K562 (cell line): ENCODE results near the gene NOSIP. TPM values are rescaled to one million over a fixed set of nuclear protein-coding genes. Genes with fewer than 3 reads are reported as not detected.

Experiments used
- EHMT2 ChIP-seq: fragments of 450-650 bp; IDR thresholded peaks from 2 replicates; pipeline ENCODE4 v1.6.1; 2018; ENCODE audit warnings: antibody characterized with exemption
- ELF1 ChIP-seq: fragments of 200-800 bp; sonication (Bioruptor generic); IDR thresholded peaks from 2 replicates; pipeline ENCODE4 v1.6.1; 2016; ENCODE audit warnings: missing genetic modification characterization, missing compliant biosample characterization
- EP300 ChIP-seq: IDR thresholded peaks from 2 replicates; pipeline ENCODE4 v1.6.1; 2012; ENCODE audit warnings: low read length, improper control_type of control experiment
- ESRRB ChIP-seq: fragments of 250-450 bp; sonication (Bioruptor Pico); IDR thresholded peaks from 2 replicates; pipeline ENCODE4 v1.5.0; 2020; ENCODE audit warnings: mild to moderate bottlenecking, moderate library complexity, borderline replicate concordance
- HDAC6 ChIP-seq: IDR thresholded peaks from 2 replicates; pipeline ENCODE4 v1.6.1; 2012; ENCODE audit warnings: low read depth, mild to moderate bottlenecking, control low read depth, inconsistent platforms, low read length, moderate library complexity
- HOXB6 ChIP-seq: fragments of 250-450 bp; sonication (Bioruptor Pico); IDR thresholded peaks from 2 replicates; pipeline ENCODE4 v1.5.1; 2022; ENCODE audit warnings: mild to moderate bottlenecking, borderline replicate concordance
- HSF4 ChIP-seq: fragments of 250-450 bp; sonication (Bioruptor Pico); IDR thresholded peaks from 2 replicates; pipeline ENCODE4 v2.1.2; 2022; ENCODE audit warnings: mild to moderate bottlenecking, moderate library complexity, borderline replicate concordance
- ILK ChIP-seq: fragments of 450-650 bp; IDR thresholded peaks from 2 replicates; pipeline ENCODE4 v1.6.1; 2016; ENCODE audit warnings: missing genetic modification characterization, low read depth, mild to moderate bottlenecking, missing compliant biosample characterization, moderate library complexity, borderline replicate concordance
- MTA2 ChIP-seq: fragments of 450-650 bp; IDR thresholded peaks from 2 replicates; pipeline ENCODE4 v1.6.1; 2016; ENCODE audit warnings: low read depth
- PBX2 ChIP-seq, 2 experiments: IDR thresholded peaks in 1 of 2; conservative IDR thresholded peaks in 1 of 2; 2 replicates each; pipeline ENCODE4 v1.6.1; 2016; ENCODE audit warnings: low read depth in 2 of 2, mild to moderate bottlenecking in 1 of 2, missing compliant biosample characterization in 1 of 2, missing genetic modification characterization in 1 of 2, moderate library complexity in 1 of 2
- POLR2A ChIP-seq: fragments of 450-650 bp; conservative IDR thresholded peaks from 2 replicates; pipeline ENCODE4 v1.6.1; 2016
- PYGO2 ChIP-seq: fragments of 450-650 bp; IDR thresholded peaks from 2 replicates; pipeline ENCODE4 v1.6.1; 2016; ENCODE audit warnings: mild to moderate bottlenecking, missing genetic modification characterization, moderate library complexity, missing compliant biosample characterization
- RB1 ChIP-seq: fragments of 450-650 bp; IDR thresholded peaks from 2 replicates; pipeline ENCODE4 v1.6.1; 2017; ENCODE audit warnings: low read depth, mild to moderate bottlenecking
- TCFL5 ChIP-seq: fragments of 250-450 bp; sonication (Bioruptor Pico); conservative IDR thresholded peaks from 2 replicates; pipeline ENCODE4 v1.6.1; 2021; ENCODE audit warnings: mild to moderate bottlenecking, moderate library complexity, matching md5 sums
- YBX1 ChIP-seq: fragments of 450-650 bp; IDR thresholded peaks from 2 replicates; pipeline ENCODE4 v1.7.1; 2016; ENCODE audit warnings: mild to moderate bottlenecking
- ZBTB17 ChIP-seq: fragments of 450-650 bp; formaldehyde crosslinking; IDR thresholded peaks from 2 replicates; pipeline ENCODE4 v1.4.0; 2020; ENCODE audit warnings: mild to moderate bottlenecking
- ZBTB43 ChIP-seq: sonication (generic); formaldehyde crosslinking; IDR thresholded peaks from 2 replicates; pipeline ENCODE4 v1.8.0; 2023; ENCODE audit warnings: mild to moderate bottlenecking, missing genetic modification reagents
- ZFX ChIP-seq: sonication (generic); formaldehyde crosslinking; IDR thresholded peaks from 2 replicates; pipeline ENCODE4 v1.8.0; 2022; ENCODE audit warnings: mild to moderate bottlenecking, missing genetic modification reagents, moderate library complexity
- ZNF717 ChIP-seq: fragments of 250-450 bp; sonication (Bioruptor Pico); IDR thresholded peaks from 2 replicates; pipeline ENCODE4 v1.5.0; 2021
- polyA plus RNA-seq, 8 experiments: library from polyadenylated mRNA; depleted of rRNA in 4 of 8; stranded (reverse) in 5 of 8; unstranded in 3 of 8; fragments of >200 nt; fragmentation: Nextera tagmentation in 2 of 8; fragmentation: Illumina TruSeq in 1 of 8; extraction: Ambion mirVana in 2 of 8; extraction: Trizol in 1 of 8; gene quantifications; 2 replicates each; pipeline versions ENCODE4 v1.2.1 to v1.2.3, GENCODE V29; 2011 to 2014; ENCODE audit warnings: inconsistent platforms in 1 of 8, missing spikeins in 1 of 8
- total RNA-seq, 7 experiments: library from RNA; depleted of rRNA in 6 of 7; stranded (reverse); fragments of >200 nt in 6 of 7; fragmentation: Illumina TruSeq in 2 of 7; extraction: Trizol in 2 of 7; gene quantifications; 2 replicates each; pipeline versions ENCODE4 v1.2.1 to v1.2.3, GENCODE V29; 2011 to 2021; ENCODE audit warnings: low replicate concordance in 1 of 7
- TF ChIP-seq, protein P1 (sequence below): fragments of 200-800 bp; sonication (Bioruptor generic); IDR thresholded peaks from 2 replicates; pipeline ENCODE4 v1.6.1; 2016; ENCODE audit warnings: missing genetic modification characterization, missing compliant biosample characterization

The NOSIP gene
- total and polyA plus RNA-seq, 9 of the 15 experiments (the other 6 are each of a cell fraction or from before 2014, with no cell fraction given): 14.4 to 153 (median 79.9) TPM

DNA sequence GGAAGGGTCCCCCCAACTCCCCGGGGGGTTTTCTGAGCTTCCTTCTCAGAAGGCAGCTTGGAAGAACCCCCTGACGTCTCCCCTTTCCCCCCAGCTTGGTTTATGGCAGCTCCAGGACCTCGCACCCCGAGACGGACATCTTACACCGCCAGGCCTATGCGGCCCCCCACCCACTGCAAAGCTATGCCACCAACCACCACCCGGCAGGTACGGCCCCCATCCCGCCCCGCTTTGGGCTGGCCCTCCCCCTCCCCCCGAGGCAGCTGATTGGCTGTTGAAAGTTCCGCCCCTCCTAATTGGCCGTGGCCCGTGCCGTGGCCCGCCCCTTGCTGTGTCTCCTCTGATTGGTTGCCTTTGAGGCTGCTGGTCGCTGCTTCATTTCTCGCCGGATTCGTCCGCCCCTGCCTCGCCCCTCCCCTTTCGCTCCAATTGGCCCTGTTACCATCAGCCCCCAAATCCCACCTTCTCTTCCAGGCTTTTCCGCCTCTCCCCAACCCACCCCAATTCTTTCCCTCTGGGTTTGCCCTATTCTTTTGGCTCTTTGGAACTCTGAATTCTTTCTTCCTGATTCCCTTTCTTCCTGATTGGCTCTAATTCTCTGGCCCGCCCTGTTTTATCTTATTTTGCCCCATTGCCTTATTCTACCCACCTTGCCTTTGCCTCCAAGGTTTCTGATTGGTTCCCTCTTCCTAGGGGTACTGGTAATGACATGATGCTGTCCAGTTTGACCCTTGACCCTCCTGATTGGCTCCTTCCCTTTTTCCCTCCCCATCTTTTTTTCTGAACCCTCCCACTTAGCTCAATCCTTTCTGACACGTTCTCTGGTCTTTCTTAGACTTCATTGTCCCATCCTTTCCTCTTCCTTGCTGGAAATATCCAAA lies 13.1 kb upstream of the NOSIP start (continued):
- TF ChIP-seq, protein P1, sequence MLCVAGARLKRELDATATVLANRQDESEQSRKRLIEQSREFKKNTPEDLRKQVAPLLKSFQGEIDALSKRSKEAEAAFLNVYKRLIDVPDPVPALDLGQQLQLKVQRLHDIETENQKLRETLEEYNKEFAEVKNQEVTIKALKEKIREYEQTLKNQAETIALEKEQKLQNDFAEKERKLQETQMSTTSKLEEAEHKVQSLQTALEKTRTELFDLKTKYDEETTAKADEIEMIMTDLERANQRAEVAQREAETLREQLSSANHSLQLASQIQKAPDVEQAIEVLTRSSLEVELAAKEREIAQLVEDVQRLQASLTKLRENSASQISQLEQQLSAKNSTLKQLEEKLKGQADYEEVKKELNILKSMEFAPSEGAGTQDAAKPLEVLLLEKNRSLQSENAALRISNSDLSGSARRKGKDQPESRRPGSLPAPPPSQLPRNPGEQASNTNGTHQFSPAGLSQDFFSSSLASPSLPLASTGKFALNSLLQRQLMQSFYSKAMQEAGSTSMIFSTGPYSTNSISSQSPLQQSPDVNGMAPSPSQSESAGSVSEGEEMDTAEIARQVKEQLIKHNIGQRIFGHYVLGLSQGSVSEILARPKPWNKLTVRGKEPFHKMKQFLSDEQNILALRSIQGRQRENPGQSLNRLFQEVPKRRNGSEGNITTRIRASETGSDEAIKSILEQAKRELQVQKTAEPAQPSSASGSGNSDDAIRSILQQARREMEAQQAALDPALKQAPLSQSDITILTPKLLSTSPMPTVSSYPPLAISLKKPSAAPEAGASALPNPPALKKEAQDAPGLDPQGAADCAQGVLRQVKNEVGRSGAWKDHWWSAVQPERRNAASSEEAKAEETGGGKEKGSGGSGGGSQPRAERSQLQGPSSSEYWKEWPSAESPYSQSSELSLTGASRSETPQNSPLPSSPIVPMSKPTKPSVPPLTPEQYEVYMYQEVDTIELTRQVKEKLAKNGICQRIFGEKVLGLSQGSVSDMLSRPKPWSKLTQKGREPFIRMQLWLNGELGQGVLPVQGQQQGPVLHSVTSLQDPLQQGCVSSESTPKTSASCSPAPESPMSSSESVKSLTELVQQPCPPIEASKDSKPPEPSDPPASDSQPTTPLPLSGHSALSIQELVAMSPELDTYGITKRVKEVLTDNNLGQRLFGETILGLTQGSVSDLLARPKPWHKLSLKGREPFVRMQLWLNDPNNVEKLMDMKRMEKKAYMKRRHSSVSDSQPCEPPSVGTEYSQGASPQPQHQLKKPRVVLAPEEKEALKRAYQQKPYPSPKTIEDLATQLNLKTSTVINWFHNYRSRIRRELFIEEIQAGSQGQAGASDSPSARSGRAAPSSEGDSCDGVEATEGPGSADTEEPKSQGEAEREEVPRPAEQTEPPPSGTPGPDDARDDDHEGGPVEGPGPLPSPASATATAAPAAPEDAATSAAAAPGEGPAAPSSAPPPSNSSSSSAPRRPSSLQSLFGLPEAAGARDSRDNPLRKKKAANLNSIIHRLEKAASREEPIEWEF (CRISPR knock-in tag): no peak
- TF ChIP-seq RB1: no peak
- TF ChIP-seq POLR2A: 0 out of 2 replicates have a peak, but pooled peaks have one; percentile 32
- TF ChIP-seq ZNF717 (CRISPR knock-in tag): no peak
- TF ChIP-seq PBX2 (CRISPR knock-in tag; IDR thresholded peaks at IDR 0.05; ENCODE audit: low read depth): no peak
- no peak for TF ChIP-seq PBX2 (tag; conservative IDR thresholded peaks at IDR 0.05; ENCODE audit: low read depth)
- no peak; the same call in 1 of the 2 replicates for TF ChIP-seq PYGO2 (tag)
- TF ChIP-seq ZBTB17: no peak
- TF ChIP-seq ILK: no peak
- TF ChIP-seq HSF4 (CRISPR knock-in tag): no peak
- no peak for TF ChIP-seq YBX1
- TF ChIP-seq EHMT2: no peak
- TF ChIP-seq ZBTB43 (CRISPR knock-in tag): no peak
- no peak for TF ChIP-seq HOXB6 (CRISPR knock-in tag)
- no peak for TF ChIP-seq TCFL5 (CRISPR knock-in tag)
- peak; percentile 10; the same call in 1 of the 2 replicates for TF ChIP-seq MTA2
- no peak for TF ChIP-seq EP300
- TF ChIP-seq ESRRB (CRISPR knock-in tag): no peak
- TF ChIP-seq ZFX: no peak
- TF ChIP-seq HDAC6: no peak
- TF ChIP-seq ELF1 (tag): no peak
